ENCODE measurements around the gene CHAT. TPM values are rescaled to one million over a fixed set of nuclear protein-coding genes. Genes with fewer than 3 reads are reported as not detected.

The CHAT gene
- total RNA-seq, 2 experiments from 2014 or later = not detected

DNA sequence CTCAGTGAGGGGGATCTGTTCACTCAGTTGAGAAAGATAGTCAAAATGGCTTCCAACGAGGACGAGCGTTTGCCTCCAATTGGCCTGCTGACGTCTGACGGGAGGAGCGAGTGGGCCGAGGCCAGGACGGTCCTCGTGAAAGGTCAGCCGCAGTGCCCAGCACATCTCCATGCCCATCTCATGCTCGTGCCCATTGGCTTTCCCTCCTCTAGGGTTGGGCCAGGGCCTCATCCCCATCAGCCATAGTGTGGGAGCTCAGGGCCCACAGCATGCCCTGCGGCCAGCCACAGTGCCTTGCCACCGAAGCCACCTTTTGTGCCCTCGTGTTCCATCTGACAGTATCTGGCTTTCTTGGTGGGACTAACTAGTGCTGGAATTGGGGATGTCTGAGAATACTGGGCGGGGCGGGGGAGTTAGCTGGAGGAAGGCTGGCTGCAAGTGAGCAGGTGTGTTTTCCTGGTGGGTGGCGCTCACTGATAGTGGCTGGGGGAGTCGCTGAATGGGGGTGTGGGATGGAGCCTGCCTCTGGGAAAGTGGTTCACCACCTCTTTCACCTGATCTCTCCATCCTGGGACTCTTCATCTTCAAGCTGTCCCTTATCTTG lies 13.9 kb downstream of the CHAT start:
- Mint-ChIP-seq H3K9me3 (no peaks in the 10 kb centered on the region), H3K36me3 (ENCODE audit: low read depth) (no peaks in the 10 kb centered on the region), H3K4me3 (no peak overlapping the region), H3K27me3 (ENCODE audit: low read depth) (no peaks in the 10 kb centered on the region), H3K4me1 (ENCODE audit: low read depth) (no peaks in the 10 kb centered on the region), H3K27ac (no peak overlapping the region)
- CTCF ChIA-PET = interaction anchor here (0.6 kb wide), 1 partner anchor 73 kb away, joined by 3 read pairs; no protein-coding TSS in a partner anchor
- intact Hi-C loops (cut with micrococcal nuclease) = no loop called here
- DNase-seq = no peak

DNA sequence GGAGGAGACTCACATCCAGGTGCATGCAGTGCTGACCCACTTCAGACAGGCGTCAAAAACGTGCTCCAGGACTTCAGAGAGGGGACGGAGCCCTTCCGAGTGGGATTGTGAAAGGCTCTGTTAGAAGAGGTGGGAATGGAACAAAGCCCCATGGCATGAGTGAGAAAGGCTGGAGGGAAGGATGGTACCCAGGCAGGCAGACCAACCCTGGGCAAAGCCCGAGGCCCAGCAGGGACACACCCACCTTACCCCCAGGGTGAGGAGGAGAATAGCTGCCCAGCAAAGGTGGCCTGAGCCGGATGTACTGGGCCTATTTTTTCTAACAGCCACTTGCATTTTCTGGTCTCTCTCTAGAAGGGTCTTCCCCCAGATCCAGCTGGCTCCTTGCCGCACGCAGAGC lies 14.8 kb downstream of the CHAT start:
- intact Hi-C loops (cut with micrococcal nuclease) = no loop called here
- no peaks in the 10 kb centered on the region for H3K36me3 Mint-ChIP-seq (ENCODE audit: low read depth)
- H3K4me3 Mint-ChIP-seq = no peak overlapping the region
- H3K9me3 Mint-ChIP-seq = no peaks in the 10 kb centered on the region
- H3K27ac Mint-ChIP-seq = no peak overlapping the region
- H3K27me3 Mint-ChIP-seq (ENCODE audit: low read depth) = no peaks in the 10 kb centered on the region
- CTCF ChIA-PET = interaction anchor here (0.6 kb wide), 1 partner anchor 72 kb away, joined by 3 read pairs; no protein-coding TSS in a partner anchor
- H3K4me1 Mint-ChIP-seq (ENCODE audit: low read depth) = no peaks in the 10 kb centered on the region
- no peak for DNase-seq

DNA sequence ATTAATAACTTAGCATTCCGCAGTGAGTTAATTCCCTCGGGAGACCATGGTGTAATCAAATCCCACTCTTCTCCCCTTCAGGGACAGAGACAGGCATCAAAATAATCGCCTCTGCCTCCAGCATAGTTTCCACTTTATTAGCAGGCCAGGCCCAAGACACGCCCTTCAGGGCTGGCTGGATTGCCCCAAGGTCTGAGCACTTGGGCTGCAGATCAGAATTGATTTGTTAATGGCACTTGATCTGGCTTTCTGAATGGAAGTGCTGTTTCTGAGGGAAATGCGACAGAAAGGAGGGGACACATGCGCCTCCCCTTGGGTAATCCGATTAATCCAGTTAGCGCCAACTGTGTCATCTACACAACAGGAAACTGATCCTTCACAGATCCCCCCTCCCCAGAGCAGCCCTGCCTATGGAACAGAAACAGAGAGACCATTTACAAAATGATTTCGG lies 15.6 kb downstream of the CHAT start:
- no peak overlapping the region for H3K27ac Mint-ChIP-seq
- H3K4me3 Mint-ChIP-seq = no peak overlapping the region
- CTCF ChIA-PET = no interaction called here
- no peaks in the 10 kb centered on the region for H3K36me3 Mint-ChIP-seq (ENCODE audit: low read depth)
- H3K27me3 Mint-ChIP-seq (ENCODE audit: low read depth) = no peaks in the 10 kb centered on the region
- no peaks in the 10 kb centered on the region for H3K4me1 Mint-ChIP-seq (ENCODE audit: low read depth)
- H3K9me3 Mint-ChIP-seq = no peaks in the 10 kb centered on the region
- intact Hi-C loops (cut with micrococcal nuclease) = no loop called here
- no peak for DNase-seq

DNA sequence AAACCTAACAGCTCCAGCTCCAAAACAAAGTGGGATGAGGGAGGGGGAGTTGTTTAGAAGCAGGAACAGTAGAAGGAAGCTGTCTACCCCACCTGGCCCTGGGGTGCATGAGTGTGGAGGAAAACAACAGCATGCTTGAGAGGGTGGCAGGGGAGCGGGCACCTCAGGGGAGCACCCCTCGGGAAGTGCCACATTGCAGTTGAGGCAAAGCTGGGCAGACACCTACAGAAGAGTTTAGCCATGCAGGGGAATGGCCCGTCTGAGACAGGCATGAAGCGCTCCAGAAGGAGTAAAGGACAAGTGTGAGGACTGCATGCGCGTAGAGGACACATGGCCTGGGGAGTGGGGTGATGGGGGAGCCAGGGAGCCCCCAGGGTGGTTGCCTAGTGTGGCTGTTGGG lies 18.1 kb downstream of the CHAT start:
- intact Hi-C loops (cut with micrococcal nuclease) = no loop called here
- CTCF ChIA-PET = no interaction called here
- no peaks in the 10 kb centered on the region for H3K9me3 Mint-ChIP-seq
- DNase-seq = no peak
- no peaks in the 10 kb centered on the region for H3K27me3 Mint-ChIP-seq (ENCODE audit: low read depth)
- H3K4me3 Mint-ChIP-seq = no peak overlapping the region
- no peak overlapping the region for H3K27ac Mint-ChIP-seq
- no peaks in the 10 kb centered on the region for H3K36me3 Mint-ChIP-seq (ENCODE audit: low read depth)
- no peaks in the 10 kb centered on the region for H3K4me1 Mint-ChIP-seq (ENCODE audit: low read depth)

DNA sequence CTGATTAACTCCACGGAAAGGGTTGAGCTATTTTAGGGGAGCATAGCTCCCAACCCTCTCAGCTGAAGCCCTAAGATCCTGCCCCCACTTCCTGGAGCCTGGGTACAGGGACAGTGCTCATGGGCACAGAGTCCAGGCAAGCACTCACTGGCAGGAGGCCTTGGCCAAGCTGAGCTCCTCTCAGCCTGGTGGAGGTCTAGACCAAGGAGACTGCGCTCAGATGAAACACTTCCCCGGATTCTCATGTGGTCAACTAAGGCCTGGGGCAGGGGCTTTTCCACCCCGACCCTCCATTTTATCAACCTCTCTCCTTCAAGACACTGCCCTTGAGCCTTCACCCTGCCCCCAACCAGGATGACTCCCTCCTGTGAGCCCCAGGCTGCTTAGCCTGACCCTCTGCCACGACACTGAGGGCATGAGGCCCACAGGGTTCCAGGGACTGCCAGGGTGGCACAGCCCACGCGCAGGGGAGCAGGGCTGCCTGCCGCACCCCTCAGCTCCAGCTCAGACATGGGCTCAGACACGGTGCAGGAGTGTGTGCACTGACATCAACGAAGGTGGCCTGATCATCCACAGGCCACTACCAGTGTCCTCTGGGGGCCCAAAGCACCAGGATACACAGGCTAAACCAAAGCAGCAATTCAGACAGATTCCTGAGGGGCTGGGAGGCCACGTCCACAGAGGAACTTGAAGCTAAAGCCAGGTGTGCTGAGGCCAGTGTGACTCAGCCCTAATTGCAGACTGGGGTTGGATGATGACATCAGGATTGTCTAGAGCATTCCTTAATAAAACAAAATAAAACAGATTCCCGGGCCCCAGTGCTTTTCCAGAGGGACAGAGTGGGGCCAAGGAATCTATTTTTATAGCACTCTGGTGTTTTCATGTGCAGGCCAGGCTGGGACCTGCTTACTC lies 18.8 kb downstream of the CHAT start:
- CTCF ChIA-PET = no interaction called here
- no peak overlapping the region for H3K27ac Mint-ChIP-seq
- H3K27me3 Mint-ChIP-seq (ENCODE audit: low read depth) = no peaks in the 10 kb centered on the region
- no peaks in the 10 kb centered on the region for H3K9me3 Mint-ChIP-seq
- no peak overlapping the region for H3K4me3 Mint-ChIP-seq
- no peaks in the 10 kb centered on the region for H3K4me1 Mint-ChIP-seq (ENCODE audit: low read depth)
- H3K36me3 Mint-ChIP-seq (ENCODE audit: low read depth) = no peaks in the 10 kb centered on the region
- DNase-seq = no peak
- intact Hi-C loops (cut with micrococcal nuclease) = no loop called here

DNA sequence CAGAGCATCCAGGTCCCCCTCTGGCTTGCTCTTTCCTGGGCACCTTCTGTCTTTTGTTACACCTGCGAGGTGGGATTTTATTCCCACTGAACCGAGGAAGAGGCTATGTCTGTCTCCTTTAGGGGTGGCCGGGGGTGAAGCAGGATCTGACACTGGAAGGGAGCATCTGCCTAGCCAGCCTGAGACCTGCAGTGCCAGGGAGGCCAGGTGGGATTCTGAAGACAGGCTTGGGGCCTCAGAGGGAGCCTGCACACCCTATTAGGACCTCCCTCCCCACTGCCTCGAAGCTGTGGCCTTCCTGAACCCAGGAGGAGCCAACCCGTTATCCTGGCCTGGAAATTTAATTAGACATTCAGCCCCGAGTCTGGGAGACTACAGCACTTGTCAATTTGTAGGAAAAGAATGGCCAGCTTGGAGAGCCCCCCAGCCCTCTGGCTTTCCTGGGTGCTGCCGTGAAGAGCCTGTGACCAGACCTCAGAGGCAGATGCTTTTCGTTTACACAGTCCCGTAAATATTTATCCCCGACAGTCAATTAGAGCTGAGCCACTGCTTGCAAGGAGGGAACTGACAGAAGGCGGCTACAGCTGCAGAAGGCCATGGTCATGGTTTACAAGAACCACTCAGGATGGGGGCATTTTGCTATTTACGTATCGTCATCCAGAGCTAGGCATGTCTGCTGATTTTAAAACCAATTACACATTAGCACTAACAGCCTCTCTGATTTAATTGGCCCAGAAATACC lies 19.7 kb downstream of the CHAT start:
- DNase-seq = no peak
- no peaks in the 10 kb centered on the region for H3K27me3 Mint-ChIP-seq (ENCODE audit: low read depth)
- no peaks in the 10 kb centered on the region for H3K4me1 Mint-ChIP-seq (ENCODE audit: low read depth)
- CTCF ChIA-PET = no interaction called here
- intact Hi-C loops (cut with micrococcal nuclease) = no loop called here
- H3K9me3 Mint-ChIP-seq = no peaks in the 10 kb centered on the region
- H3K36me3 Mint-ChIP-seq (ENCODE audit: low read depth) = no peaks in the 10 kb centered on the region
- H3K27ac Mint-ChIP-seq = no peak overlapping the region
- no peak overlapping the region for H3K4me3 Mint-ChIP-seq

DNA sequence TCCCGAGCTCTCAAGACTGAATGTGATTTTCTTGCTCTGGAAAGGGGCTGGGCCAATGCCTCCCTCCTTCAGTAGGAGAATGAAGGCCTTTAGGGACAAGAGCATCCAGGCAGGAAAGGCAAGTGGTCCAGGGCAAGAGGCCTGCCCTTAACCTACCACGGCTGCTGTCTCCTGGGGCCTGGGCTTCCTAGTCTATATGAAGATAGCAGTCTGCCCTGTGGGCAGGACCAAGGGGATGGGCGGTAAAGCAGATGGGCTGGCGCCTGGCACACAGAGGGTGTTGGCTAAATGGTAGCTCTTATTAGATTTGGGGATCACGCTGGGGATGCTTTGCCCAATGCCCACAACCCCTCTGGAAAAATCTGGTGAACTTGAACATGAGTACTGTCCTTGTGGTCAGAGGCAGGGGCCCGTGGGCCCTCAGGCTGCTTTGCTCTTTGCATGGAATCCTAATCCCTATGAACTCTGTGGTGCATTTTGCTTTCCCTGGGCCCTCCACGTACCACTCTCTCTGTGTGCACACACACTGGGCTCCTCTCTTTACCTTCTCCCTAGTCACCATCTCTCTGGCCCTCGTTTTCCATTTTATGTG lies 20.3 kb downstream of the CHAT start:
- intact Hi-C loops (cut with micrococcal nuclease) = no loop called here
- Mint-ChIP-seq H3K4me1 (ENCODE audit: low read depth) (no peaks in the 10 kb centered on the region), H3K4me3 (no peak overlapping the region), H3K27me3 (ENCODE audit: low read depth) (no peaks in the 10 kb centered on the region), H3K36me3 (ENCODE audit: low read depth) (no peaks in the 10 kb centered on the region), H3K27ac (no peak overlapping the region), H3K9me3 (no peaks in the 10 kb centered on the region)
- DNase-seq = no peak
- CTCF ChIA-PET = interaction anchor here (1.0 kb wide), 1 partner anchor 66 kb away, joined by 3 read pairs; no protein-coding TSS in a partner anchor

DNA sequence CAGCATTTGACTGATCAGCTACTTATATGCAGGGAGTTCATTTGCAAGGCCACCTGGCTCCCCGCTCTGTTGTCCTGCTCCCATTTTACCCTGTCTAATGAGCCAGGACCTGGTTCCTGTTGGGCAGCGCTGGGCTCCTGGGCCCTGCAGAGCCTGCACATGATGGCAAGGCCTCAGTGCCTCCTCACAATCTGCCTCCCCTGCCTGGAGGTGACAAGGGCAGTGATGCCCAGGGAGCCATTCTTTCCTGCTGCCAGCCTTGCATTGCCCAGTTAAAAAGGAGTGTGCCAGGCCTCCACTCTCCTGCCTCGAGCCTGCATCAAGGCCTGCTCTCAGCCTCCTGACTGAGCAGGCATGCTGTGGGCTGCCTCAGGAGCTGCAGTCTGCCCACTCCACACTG lies 28.5 kb downstream of the CHAT start:
- Mint-ChIP-seq H3K4me1 (ENCODE audit: low read depth) (no peaks in the 10 kb centered on the region), H3K9me3 (no peaks in the 10 kb centered on the region), H3K27me3 (ENCODE audit: low read depth) (peaks cover 13% of the 10 kb centered on the region), H3K27ac (no peak overlapping the region), H3K4me3 (no peak overlapping the region), H3K36me3 (ENCODE audit: low read depth) (no peaks in the 10 kb centered on the region)
- CTCF ChIA-PET = no interaction called here
- no peak for DNase-seq
- intact Hi-C loops (cut with micrococcal nuclease) = no loop called here

DNA sequence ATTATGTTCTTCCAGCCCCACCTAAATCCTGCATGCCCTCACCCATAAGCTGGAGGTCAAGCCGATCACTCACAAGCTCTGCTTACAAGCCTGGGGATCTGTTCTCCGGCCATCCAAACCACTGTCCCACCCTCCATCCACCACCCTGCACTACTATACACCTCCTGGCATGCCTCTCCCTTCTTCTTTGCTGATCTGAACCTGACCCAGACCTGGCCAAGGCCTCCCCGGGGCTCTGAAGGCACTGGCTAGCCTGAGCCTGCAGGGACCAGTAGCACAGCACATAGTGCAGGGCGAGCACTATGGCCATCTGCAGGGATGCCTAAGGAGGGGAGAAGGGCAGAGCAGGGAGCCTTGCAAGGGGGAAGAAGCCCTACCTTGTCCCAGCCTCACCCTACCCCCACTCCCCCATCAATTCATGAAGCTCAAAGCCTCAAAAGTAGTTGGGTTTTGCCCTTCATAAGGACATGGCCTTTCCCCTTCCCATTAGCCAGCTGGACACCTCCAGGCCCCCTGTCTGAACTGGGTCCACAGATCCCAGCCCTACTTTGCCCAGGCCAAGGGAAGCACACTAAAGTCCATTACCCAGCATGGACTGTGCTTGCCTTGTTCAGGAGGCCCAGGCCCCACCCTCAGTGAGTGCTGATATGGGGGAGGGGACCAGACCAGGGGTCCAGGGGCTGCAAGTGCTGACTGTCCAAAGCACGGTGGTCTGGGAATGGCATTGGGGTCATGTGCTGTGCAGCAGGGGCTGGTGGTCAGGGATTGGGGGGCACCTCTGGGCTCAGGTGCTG lies 29.6 kb downstream of the CHAT start:
- CTCF ChIA-PET = no interaction called here
- no peak for DNase-seq
- H3K27ac Mint-ChIP-seq = no peak overlapping the region
- H3K4me1 Mint-ChIP-seq (ENCODE audit: low read depth) = no peaks in the 10 kb centered on the region
- H3K27me3 Mint-ChIP-seq (ENCODE audit: low read depth) = peaks cover 15% of the 10 kb centered on the region
- H3K4me3 Mint-ChIP-seq = no peak overlapping the region
- intact Hi-C loops (cut with micrococcal nuclease) = no loop called here
- no peaks in the 10 kb centered on the region for H3K9me3 Mint-ChIP-seq
- no peaks in the 10 kb centered on the region for H3K36me3 Mint-ChIP-seq (ENCODE audit: low read depth)

DNA sequence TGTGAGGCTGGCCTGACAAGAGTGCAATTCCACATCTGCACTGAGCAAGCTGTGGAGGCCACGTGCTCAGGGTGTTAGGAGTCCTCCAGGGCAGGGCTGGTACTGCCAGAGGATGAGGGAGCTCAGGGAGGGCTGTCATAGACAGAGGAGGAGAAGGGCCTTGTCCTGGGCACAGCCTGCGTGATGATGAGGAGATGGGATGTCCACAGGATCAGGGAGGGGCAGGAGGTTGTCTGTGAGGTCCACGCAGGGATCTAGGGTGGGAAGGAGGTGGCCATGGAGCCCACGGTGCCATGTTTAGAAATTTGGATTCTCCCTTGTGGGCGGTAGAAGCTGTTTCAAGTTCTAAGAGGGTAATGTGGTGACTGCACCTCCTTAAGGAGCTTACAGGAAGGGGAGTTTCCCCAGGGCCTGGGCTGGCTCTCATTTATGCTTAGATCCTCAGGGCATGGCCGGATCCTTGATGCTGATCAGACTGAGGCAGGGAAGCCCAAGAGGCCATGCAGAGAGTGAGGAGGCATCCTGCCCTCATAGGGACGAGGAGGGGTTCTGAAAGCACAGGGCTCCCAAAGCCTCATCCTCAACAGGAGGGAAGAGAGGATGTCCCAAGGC lies 30.3 kb downstream of the CHAT start:
- no peak overlapping the region for H3K4me3 Mint-ChIP-seq
- H3K27ac Mint-ChIP-seq = no peak overlapping the region
- CTCF ChIA-PET = no interaction called here
- H3K36me3 Mint-ChIP-seq (ENCODE audit: low read depth) = no peaks in the 10 kb centered on the region
- H3K9me3 Mint-ChIP-seq = no peaks in the 10 kb centered on the region
- DNase-seq = no peak
- H3K4me1 Mint-ChIP-seq (ENCODE audit: low read depth) = no peaks in the 10 kb centered on the region
- H3K27me3 Mint-ChIP-seq (ENCODE audit: low read depth) = peaks cover 15% of the 10 kb centered on the region
- intact Hi-C loops (cut with micrococcal nuclease) = no loop called here

DNA sequence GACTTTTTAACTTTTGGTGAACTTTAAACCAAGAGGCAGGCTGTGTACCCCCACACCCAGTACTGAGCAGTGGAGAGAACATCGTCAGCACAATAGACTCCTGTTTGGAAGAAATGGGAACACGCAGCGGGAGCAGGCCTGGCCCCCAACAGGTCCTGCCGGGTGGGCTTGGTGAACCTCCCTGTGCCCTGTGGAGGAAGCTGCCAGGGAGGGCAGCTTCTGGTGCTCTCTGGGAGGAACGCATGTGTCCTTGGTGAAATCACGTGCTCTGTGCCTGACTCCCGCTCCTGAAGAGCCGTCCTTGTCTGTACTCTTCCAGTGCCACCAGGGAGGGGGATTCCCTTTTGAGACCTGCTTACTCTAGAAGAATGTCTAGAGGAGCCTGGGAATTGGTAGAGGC lies 31.6 kb downstream of the CHAT start:
- CTCF ChIA-PET = no interaction called here
- Mint-ChIP-seq H3K4me3 (no peak overlapping the region), H3K9me3 (no peaks in the 10 kb centered on the region), H3K4me1 (ENCODE audit: low read depth) (no peaks in the 10 kb centered on the region), H3K27ac (no peak overlapping the region), H3K36me3 (ENCODE audit: low read depth) (no peaks in the 10 kb centered on the region), H3K27me3 (ENCODE audit: low read depth) (peaks cover 11% of the 10 kb centered on the region)
- intact Hi-C loops (cut with micrococcal nuclease) = no loop called here
- no peak for DNase-seq

Data from activated naive CD4-positive, alpha-beta T cell treated with anti-CD3 and anti-CD28 coated beads for 36 hours (primary cell).